ENCODE results near the gene NFIX. TPM values are rescaled to one million over a fixed set of nuclear protein-coding genes. Genes with fewer than 3 reads are reported as not detected.
"Not testable (repeated sequence)": the region's sequence is repeated elsewhere in the genome, so short reads cannot be mapped to it uniquely, and the experiment has no call there.

Gene NFIX
- total RNA-seq, result 1 to 10 TPM; 6.2 to 6.4 TPM

- Mint-ChIP-seq H3K9me3 (no peaks in the 10 kb centered on the region), H3K27me3 (ENCODE audit: low read depth) (no peaks in the 10 kb centered on the region), H3K36me3 (ENCODE audit: low read depth) (peaks cover 3% of the 10 kb centered on the region), H3K4me1 (ENCODE audit: low read depth) (peaks cover 9% of the 10 kb centered on the region), H3K4me3 (peak within 1 kb of the TSS; percentile 86), H3K27ac (no peak within 1 kb of the TSS)
- CTCF ChIA-PET, result interaction anchor here (3.6 kb wide), 1 partner anchor 29 kb away, joined by 12 read pairs; no protein-coding TSS in a partner anchor
- intact Hi-C loops (cut with micrococcal nuclease), result loop anchor here (2.0 kb wide), 1 partner anchor 18 kb away; no protein-coding TSS in a partner anchor
- peak; percentile 70 for DNase-seq
Observed at GRCh38 chr19:12994701-12995595, at the start of gene NFIX. Gene NFIX, plus strand, starts transcription at chr19:12995475. Its CDS starts 363 bp downstream, at chr19:12995838.

- Mint-ChIP-seq H3K36me3 (ENCODE audit: low read depth) (peaks cover 74% of the 10 kb centered on the region), H3K4me1 (ENCODE audit: low read depth) (peaks cover 57% of the 10 kb centered on the region), H3K27ac (peak within 1 kb of the TSS; percentile 97), H3K27me3 (ENCODE audit: low read depth) (no peaks in the 10 kb centered on the region), H3K9me3 (no peaks in the 10 kb centered on the region), H3K4me3 (peak within 1 kb of the TSS; percentile 90)
- intact Hi-C loops (cut with micrococcal nuclease), result loop anchor here (1.0 kb wide), 3 partner anchors 8 to 60 kb away; no protein-coding TSS in a partner anchor
- CTCF ChIA-PET, result interaction anchor here (1.0 to 2.8 kb wide), 2 partner anchors 8 to 20 kb away, joined by 3 to 17 read pairs; no protein-coding TSS in a partner anchor
- peak; percentile 98 for DNase-seq
Observed at GRCh38 chr19:12945479-12946091, 49.7 kb upstream of the NFIX start, which contains the start of gene RAD23A. Gene RAD23A, plus strand, starts transcription at chr19:12945862. Its CDS starts 87 bp downstream, at chr19:12945949.

GRCh38 chr19:12946092-12946721, 49.1 kb upstream of the NFIX start:
- H3K27me3 Mint-ChIP-seq (ENCODE audit: low read depth), result no peaks in the 10 kb centered on the region
- intact Hi-C loops (cut with micrococcal nuclease), result no loop called here
- peaks cover 54% of the 10 kb centered on the region for H3K4me1 Mint-ChIP-seq (ENCODE audit: low read depth)
- H3K36me3 Mint-ChIP-seq (ENCODE audit: low read depth), result peaks cover 71% of the 10 kb centered on the region
- peak overlapping the region; percentile 90 for H3K4me3 Mint-ChIP-seq
- H3K9me3 Mint-ChIP-seq, result no peaks in the 10 kb centered on the region
- CTCF ChIA-PET, result interaction anchor here (1.0 to 2.8 kb wide), 2 partner anchors 9 to 20 kb away, joined by 3 to 17 read pairs; no protein-coding TSS in a partner anchor
- DNase-seq, result peak; percentile 59
- peak overlapping the region; percentile 91 for H3K27ac Mint-ChIP-seq

- Mint-ChIP-seq H3K4me3 (peak overlapping the region; percentile 90), H3K36me3 (ENCODE audit: low read depth) (peaks cover 72% of the 10 kb centered on the region), H3K27me3 (ENCODE audit: low read depth) (no peaks in the 10 kb centered on the region), H3K9me3 (no peaks in the 10 kb centered on the region), H3K4me1 (ENCODE audit: low read depth) (peaks cover 51% of the 10 kb centered on the region), H3K27ac (peak overlapping the region; percentile 91)
- CTCF ChIA-PET, result interaction anchor here (1.0 to 2.8 kb wide), 2 partner anchors 9 to 19 kb away, joined by 3 to 17 read pairs; no protein-coding TSS in a partner anchor
- intact Hi-C loops (cut with micrococcal nuclease), result no loop called here
- no peak for DNase-seq
Observed at GRCh38 chr19:12946731-12947496, 48.4 kb upstream of the NFIX start.

- Mint-ChIP-seq H3K27me3 (ENCODE audit: low read depth) (no peaks in the 10 kb centered on the region), H3K4me3 (no peak overlapping the region), H3K36me3 (ENCODE audit: low read depth) (peaks cover 71% of the 10 kb centered on the region), H3K4me1 (ENCODE audit: low read depth) (peaks cover 48% of the 10 kb centered on the region), H3K27ac (no peak overlapping the region), H3K9me3 (no peaks in the 10 kb centered on the region)
- intact Hi-C loops (cut with micrococcal nuclease), result no loop called here
- CTCF ChIA-PET, result interaction anchor here (1.0 to 2.8 kb wide), 3 partner anchors 15 to 146 kb away, joined by 3 to 17 read pairs (median 3); no protein-coding TSS in a partner anchor
- no peak for DNase-seq
Observed at GRCh38 chr19:12947702-12948611, 47.3 kb upstream of the NFIX start.

GRCh38 chr19:12948612-12949362, 46.5 kb upstream of the NFIX start:
- intact Hi-C loops (cut with micrococcal nuclease), result no loop called here
- H3K36me3 Mint-ChIP-seq (ENCODE audit: low read depth), result peaks cover 69% of the 10 kb centered on the region
- H3K4me3 Mint-ChIP-seq, result no peak overlapping the region
- H3K9me3 Mint-ChIP-seq, result no peaks in the 10 kb centered on the region
- DNase-seq, result no peak
- CTCF ChIA-PET, result interaction anchor here (1.2 to 2.8 kb wide), 2 partner anchors 17 to 145 kb away, joined by 3 to 17 read pairs; no protein-coding TSS in a partner anchor
- no peak overlapping the region for H3K27ac Mint-ChIP-seq
- H3K4me1 Mint-ChIP-seq (ENCODE audit: low read depth), result peaks cover 50% of the 10 kb centered on the region
- no peaks in the 10 kb centered on the region for H3K27me3 Mint-ChIP-seq (ENCODE audit: low read depth)

GRCh38 chr19:12949363-12950283, 45.7 kb upstream of the NFIX start:
- peak overlapping the region; percentile 59 for H3K27ac Mint-ChIP-seq
- DNase-seq, result no peak
- H3K4me1 Mint-ChIP-seq (ENCODE audit: low read depth), result peaks cover 52% of the 10 kb centered on the region
- no peaks in the 10 kb centered on the region for H3K9me3 Mint-ChIP-seq
- H3K4me3 Mint-ChIP-seq, result no peak overlapping the region
- peaks cover 64% of the 10 kb centered on the region for H3K36me3 Mint-ChIP-seq (ENCODE audit: low read depth)
- no peaks in the 10 kb centered on the region for H3K27me3 Mint-ChIP-seq (ENCODE audit: low read depth)
- intact Hi-C loops (cut with micrococcal nuclease), result no loop called here
- CTCF ChIA-PET, result interaction anchor here (1.4 kb wide), 1 partner anchor 16 kb away, joined by 8 read pairs; no protein-coding TSS in a partner anchor

GRCh38 chr19:12952050-12952449, 43.2 kb upstream of the NFIX start:
- peaks cover 55% of the 10 kb centered on the region for H3K4me1 Mint-ChIP-seq (ENCODE audit: low read depth)
- intact Hi-C loops (cut with micrococcal nuclease); DNase-seq; H3K9me3 Mint-ChIP-seq; H3K27me3 Mint-ChIP-seq (ENCODE audit: low read depth); H3K4me3 Mint-ChIP-seq: not testable (repeated sequence)
- CTCF ChIA-PET, result interaction anchor here (0.6 to 6.2 kb wide), 2 partner anchors 13 to 61 kb away, joined by 3 to 36 read pairs; no protein-coding TSS in a partner anchor
- H3K36me3 Mint-ChIP-seq (ENCODE audit: low read depth), result peaks cover 47% of the 10 kb centered on the region
- H3K27ac Mint-ChIP-seq, result peak overlapping the region; percentile 48

- Mint-ChIP-seq H3K9me3 (no peaks in the 10 kb centered on the region), H3K36me3 (ENCODE audit: low read depth) (peaks cover 45% of the 10 kb centered on the region), H3K27ac (peak overlapping the region; percentile 76), H3K4me1 (ENCODE audit: low read depth) (peaks cover 53% of the 10 kb centered on the region), H3K27me3 (ENCODE audit: low read depth) (no peaks in the 10 kb centered on the region), H3K4me3 (no peak overlapping the region)
- intact Hi-C loops (cut with micrococcal nuclease), result no loop called here
- no peak for DNase-seq
- CTCF ChIA-PET, result interaction anchor here (0.6 to 6.2 kb wide), 2 partner anchors 13 to 61 kb away, joined by 3 to 36 read pairs; no protein-coding TSS in a partner anchor
Observed at GRCh38 chr19:12952488-12953137, 42.7 kb upstream of the NFIX start.
